HCT116 (cell line): ENCODE measurements around the gene LRCH3. TPM values are rescaled to one million over a fixed set of nuclear protein-coding genes. Genes with fewer than 3 reads are reported as not detected.

Experiments
- ATAC-seq: fragments of 200-7000 bp; cut with Tn5 transposase; 2 replicates; pipeline ENCODE4 v1.9.1; 2020; ENCODE audit warnings: mild to moderate bottlenecking, moderate library complexity
- BruUV-seq: library from RNA; stranded (reverse); fragments of 400-500 nt; replicated peaks from 2 replicates; lab custom pipeline; 2021; lab: Mats Ljungman, UMichigan
- CTCF ChIA-PET: fragments of 300-600 bp; sonication (Branson Sonifier 250); formaldehyde crosslinking; loops from one replicate; lab custom pipeline; 2021; ENCODE audit warnings: antibody characterized with exemption; lab: Charles Lee
- POLR2A ChIA-PET: fragments of 300-600, 350-600 bp; sonication (Branson Sonifier 250); formaldehyde crosslinking; loops from one replicate; lab custom pipeline; 2021; ENCODE audit warnings: antibody characterized with exemption; lab: Charles Lee
- RAD21 ChIA-PET, 2 experiments: fragments of 300-600 bp; sonication (Branson Sonifier 250); formaldehyde crosslinking; loops; one replicate each; lab custom pipeline; 2023; ENCODE audit warnings: low total read pairs in 2 of 2; ENCODE audit not compliant: uncharacterized antibody in 2 of 2, unreplicated experiment in 2 of 2, low non-redundant PET in 1 of 2; lab: Charles Lee
- DNase-seq: peaks from one replicate; pipeline ENCODE4 v3.0.0-alpha.2; 2010; ENCODE audit warnings: low read depth, low spot score
- H2AFZ ChIP-seq: fragments of 200-600 bp; shearing (Covaris generic), sonication (generic); 2 replicates; pipeline ENCODE4 v1.6.1; 2017; ENCODE audit warnings: low read depth, mixed run types, mixed read lengths, antibody characterized with exemption, low read length; ENCODE audit not compliant: poor library complexity, severe bottlenecking
- H3K27ac ChIP-seq: 2 replicates; pipeline ENCODE4 v1.5.1; 2012; ENCODE audit warnings: low read depth, low read length
- H3K27me3 ChIP-seq: fragments of 200-600 bp; sonication (generic); 2 replicates; pipeline ENCODE4 v1.6.1; 2016; ENCODE audit warnings: mixed run types, low read length, mixed read lengths; ENCODE audit not compliant: insufficient read depth
- H3K36me3 ChIP-seq, 2 experiments: fragments of 200-500 bp in 1 of 2; fragments of 200-600 bp in 1 of 2; sonication (Bioruptor generic) in 1 of 2; sonication (generic) in 1 of 2; 2 replicates each; pipeline versions ENCODE4 v1.5.1 to v1.6.1; 2014 to 2016; ENCODE audit warnings: low read length in 2 of 2, inconsistent platforms in 1 of 2, mixed read lengths in 1 of 2, mixed run types in 1 of 2; ENCODE audit not compliant: insufficient read depth in 2 of 2, control insufficient read depth in 1 of 2
- H3K4me1 ChIP-seq, 2 experiments: fragments of 200-600 bp in 1 of 2; sonication (generic) in 1 of 2; 2 replicates each; pipeline versions ENCODE4 v1.5.1 to v1.6.1; 2012 to 2017; ENCODE audit warnings: low read length in 2 of 2, inconsistent platforms in 1 of 2, mild to moderate bottlenecking in 1 of 2, mixed read lengths in 1 of 2, mixed run types in 1 of 2, moderate library complexity in 1 of 2; ENCODE audit not compliant: insufficient read depth in 2 of 2, control insufficient read depth in 1 of 2
- H3K4me2 ChIP-seq: fragments of 200-600 bp; sonication (generic); 2 replicates; pipeline ENCODE4 v1.6.1; 2017; ENCODE audit warnings: mixed run types, low read length, mixed read lengths
- H3K4me3 ChIP-seq, 2 experiments: fragments of 200-600 bp in 1 of 2; sonication (generic) in 1 of 2; replicated peaks in 1 of 2; 2 replicates each; pipeline ENCODE4 v1.5.1; 2011 to 2016; ENCODE audit warnings: low read length in 2 of 2, control low read depth in 1 of 2, low read depth in 1 of 2, mild to moderate bottlenecking in 1 of 2, mixed read lengths in 1 of 2, mixed run types in 1 of 2
- H3K79me2 ChIP-seq: fragments of 200-600 bp; sonication (generic); 2 replicates; pipeline ENCODE4 v1.6.1; 2017; ENCODE audit warnings: mild to moderate bottlenecking, mixed run types, low read length, moderate library complexity, mixed read lengths; ENCODE audit not compliant: insufficient read depth
- H3K9ac ChIP-seq: fragments of 200-600 bp; sonication (generic); 2 replicates; pipeline ENCODE4 v1.6.1; 2016; ENCODE audit warnings: low read length, mixed read lengths
- H3K9me2 ChIP-seq: fragments of 200-600 bp; sonication (generic), shearing (Covaris generic); 2 replicates; pipeline ENCODE4 v1.6.1; 2017; ENCODE audit warnings: mixed run types, mild to moderate bottlenecking, moderate library complexity; ENCODE audit not compliant: insufficient read depth
- H3K9me3 ChIP-seq, 2 experiments: fragments of 200-500 bp in 1 of 2; fragments of 200-600 bp in 1 of 2; sonication (Bioruptor generic) in 1 of 2; sonication (generic) in 1 of 2; 2 replicates each; pipeline ENCODE4 v1.6.1; 2014 to 2017; ENCODE audit warnings: low read length in 2 of 2, mixed read lengths in 2 of 2, inconsistent platforms in 1 of 2, low read depth in 1 of 2, mild to moderate bottlenecking in 1 of 2, mixed run types in 1 of 2, moderate library complexity in 1 of 2; ENCODE audit not compliant: control insufficient read depth in 1 of 2, insufficient read depth in 1 of 2
- H4K20me1 ChIP-seq: fragments of 200-600 bp; sonication (generic), shearing (Covaris generic); 2 replicates; pipeline ENCODE4 v1.6.1; 2017; ENCODE audit warnings: mixed run types, mild to moderate bottlenecking, moderate library complexity; ENCODE audit not compliant: insufficient read depth
- CBX3 ChIP-seq: IDR thresholded peaks from 2 replicates; pipeline ENCODE4 v1.6.1; 2012; ENCODE audit warnings: low read depth
- CEBPB ChIP-seq: IDR thresholded peaks from 2 replicates; pipeline ENCODE4 v1.6.1; 2012; ENCODE audit warnings: low read depth
- EZH2 ChIP-seq: fragments of 200-600 bp; sonication (generic); IDR thresholded peaks from 2 replicates; pipeline ENCODE4 v1.6.1; 2017; ENCODE audit warnings: antibody characterized with exemption, mixed run types
- EZH2phosphoT487 ChIP-seq: fragments of 200-600 bp; IDR thresholded peaks from 2 replicates; pipeline ENCODE4 v1.6.1; 2018; ENCODE audit warnings: antibody characterized with exemption, borderline replicate concordance
- POLR2AphosphoS5 ChIP-seq: IDR thresholded peaks from 2 replicates; pipeline ENCODE4 v1.6.1; 2011; ENCODE audit warnings: mild to moderate bottlenecking, low read depth, low read length, moderate library complexity
- intact Hi-C: fragments of 100-400 bp; cut with micrococcal nuclease; formaldehyde crosslinking; loops from 2 replicates; pipeline ENCODE4 v1.10.0; 2022
- total RNA-seq: library from RNA; stranded (reverse); gene quantifications from one replicate; pipeline ENCODE4 v1.2.1, GENCODE V29; 2021; ENCODE audit not compliant: unreplicated experiment
- TF ChIP-seq, protein P1 (sequence below), 3 experiments: fragments of 200-600 bp in 1 of 3; sonication (generic) in 1 of 3; IDR thresholded peaks in 2 of 3; conservative IDR thresholded peaks in 1 of 3; 2 replicates each; pipeline ENCODE4 v1.5.1; 2012 to 2017; ENCODE audit warnings: low read depth in 2 of 3, low read length in 2 of 3, antibody characterized with exemption in 1 of 3, borderline replicate concordance in 1 of 3, control low read depth in 1 of 3, mild to moderate bottlenecking in 1 of 3, mixed read lengths in 1 of 3, mixed run types in 1 of 3, moderate library complexity in 1 of 3; ENCODE audit not compliant: insufficient read depth in 1 of 3
- TF ChIP-seq, protein P2 (sequence below): IDR thresholded peaks from 2 replicates; pipeline ENCODE4 v1.6.1; 2012
- TF ChIP-seq, protein P3 (sequence below): IDR thresholded peaks from 2 replicates; pipeline ENCODE4 v1.6.1; 2012

The LRCH3 gene
- total RNA-seq, 1 experiment from 2014 or later: 38.1 TPM

DNA sequence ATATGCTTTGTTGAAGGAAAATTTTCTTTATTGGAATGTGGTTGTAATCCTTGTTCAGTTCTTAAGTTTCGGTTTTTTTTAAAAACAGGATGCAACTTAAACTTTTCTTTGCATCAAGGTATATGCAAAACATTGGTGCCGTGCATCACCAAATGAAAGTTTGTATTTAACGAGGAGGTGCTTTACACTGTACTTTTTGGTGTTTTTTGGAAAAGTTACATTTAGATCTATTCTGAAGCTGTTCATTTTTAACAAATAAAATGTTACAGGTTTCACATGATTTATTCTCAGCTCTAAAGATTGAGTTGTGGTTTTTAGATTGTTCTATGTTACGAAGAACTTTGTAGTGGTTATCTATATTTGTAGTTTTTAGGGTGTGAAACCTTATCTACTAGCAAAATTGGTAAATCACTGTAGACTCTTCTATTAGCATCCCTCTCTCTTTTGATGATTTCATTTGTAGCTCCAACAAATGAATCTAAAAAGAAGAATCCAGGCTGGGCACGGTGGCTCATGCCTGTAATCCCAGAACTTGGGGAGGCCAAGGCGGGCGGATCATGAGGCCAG is 7.0 kb upstream of the LRCH3 start:
- CTCF ChIA-PET: no interaction called here

DNA sequence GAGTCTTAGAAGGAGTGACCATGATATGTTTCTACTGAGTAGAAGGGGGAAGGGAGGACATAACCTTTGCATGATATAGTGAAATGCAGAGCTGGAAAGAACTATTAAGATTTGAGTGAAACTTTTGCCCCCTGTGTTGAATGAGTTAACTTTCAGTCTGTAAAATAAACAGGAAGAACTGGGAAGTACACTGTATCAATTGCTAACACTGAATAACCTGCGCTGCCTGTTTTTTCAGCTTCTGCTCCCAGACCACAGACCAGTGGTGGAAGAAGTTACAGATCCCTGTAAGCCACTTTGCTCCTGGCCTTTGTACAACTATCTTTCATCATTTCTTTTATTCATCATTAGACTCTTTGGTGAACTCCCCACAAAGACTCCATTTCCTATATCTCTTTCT is 3.6 kb upstream of the LRCH3 start:
- Histone ChIP-seq H3K4me3 (no peak overlapping the region), H3K4me1 (peaks cover 0 to 15% of the 10 kb centered on the region in 2 experiments; a peak in 1 of 4 replicates), H3K79me2 (peaks cover 9% of the 10 kb centered on the region), H3K9ac (no peak overlapping the region), H3K27ac (no peak overlapping the region), H4K20me1 (no peaks in the 10 kb centered on the region), H3K4me2 (no peak overlapping the region), H3K9me3 (no peaks in the 10 kb centered on the region), H3K9me2 (no peaks in the 10 kb centered on the region), H2AFZ (no peak overlapping the region), H3K36me3 (peaks cover under 1 to 6% of the 10 kb centered on the region in 2 experiments; a peak in 2 of 4 replicates), H3K27me3 (no peaks in the 10 kb centered on the region)
- BruUV-seq: no TSS peak
- no peak for DNase-seq
- intact Hi-C loops: no loop called here
- RAD21 ChIA-PET: no interaction called here
- CTCF ChIA-PET: no interaction called here
- TF ChIP-seq EZH2 (no peak), CBX3 (no peak), EZH2phosphoT487 (no peak)
- TF ChIP-seq, protein P1, sequence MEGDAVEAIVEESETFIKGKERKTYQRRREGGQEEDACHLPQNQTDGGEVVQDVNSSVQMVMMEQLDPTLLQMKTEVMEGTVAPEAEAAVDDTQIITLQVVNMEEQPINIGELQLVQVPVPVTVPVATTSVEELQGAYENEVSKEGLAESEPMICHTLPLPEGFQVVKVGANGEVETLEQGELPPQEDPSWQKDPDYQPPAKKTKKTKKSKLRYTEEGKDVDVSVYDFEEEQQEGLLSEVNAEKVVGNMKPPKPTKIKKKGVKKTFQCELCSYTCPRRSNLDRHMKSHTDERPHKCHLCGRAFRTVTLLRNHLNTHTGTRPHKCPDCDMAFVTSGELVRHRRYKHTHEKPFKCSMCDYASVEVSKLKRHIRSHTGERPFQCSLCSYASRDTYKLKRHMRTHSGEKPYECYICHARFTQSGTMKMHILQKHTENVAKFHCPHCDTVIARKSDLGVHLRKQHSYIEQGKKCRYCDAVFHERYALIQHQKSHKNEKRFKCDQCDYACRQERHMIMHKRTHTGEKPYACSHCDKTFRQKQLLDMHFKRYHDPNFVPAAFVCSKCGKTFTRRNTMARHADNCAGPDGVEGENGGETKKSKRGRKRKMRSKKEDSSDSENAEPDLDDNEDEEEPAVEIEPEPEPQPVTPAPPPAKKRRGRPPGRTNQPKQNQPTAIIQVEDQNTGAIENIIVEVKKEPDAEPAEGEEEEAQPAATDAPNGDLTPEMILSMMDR (IDR thresholded peaks at IDR 0.05 in 2 of 3, conservative IDR thresholded peaks at IDR 0.05 in 1 of 3; ENCODE audit: borderline replicate concordance in 1 of 3, insufficient read depth in 1 of 3, low read depth in 2 of 3, low read length in 2 of 3): no peak
- TF ChIP-seq, protein P2, sequence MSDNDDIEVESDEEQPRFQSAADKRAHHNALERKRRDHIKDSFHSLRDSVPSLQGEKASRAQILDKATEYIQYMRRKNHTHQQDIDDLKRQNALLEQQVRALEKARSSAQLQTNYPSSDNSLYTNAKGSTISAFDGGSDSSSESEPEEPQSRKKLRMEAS: no peak
- POLR2A ChIA-PET: no interaction called here
- ATAC-seq: no peak

More for the DNA sequence above, 7.0 kb upstream of the LRCH3 start:
- no peak for ATAC-seq
- Histone ChIP-seq H3K79me2 (no peaks in the 10 kb centered on the region), H2AFZ (no peak overlapping the region), H4K20me1 (no peaks in the 10 kb centered on the region), H3K4me3 (no peak overlapping the region), H3K9me3 (no peaks in the 10 kb centered on the region), H3K36me3 (peaks cover 9 to 15% of the 10 kb centered on the region in 2 experiments; a peak in 3 of 4 replicates)
- BruUV-seq: no TSS peak
- RAD21 ChIA-PET: no interaction called here
- TF ChIP-seq POLR2AphosphoS5: no peak
- no peak for TF ChIP-seq CEBPB
- TF ChIP-seq, protein P3, sequence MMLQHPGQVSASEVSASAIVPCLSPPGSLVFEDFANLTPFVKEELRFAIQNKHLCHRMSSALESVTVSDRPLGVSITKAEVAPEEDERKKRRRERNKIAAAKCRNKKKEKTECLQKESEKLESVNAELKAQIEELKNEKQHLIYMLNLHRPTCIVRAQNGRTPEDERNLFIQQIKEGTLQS: no peak
- no peak for TF ChIP-seq EZH2
- TF ChIP-seq, all 23 proteins: peak for 0
- intact Hi-C loops: no loop called here
- Histone ChIP-seq H3K4me2 (no peak overlapping the region), H3K4me1 (no peaks in the 10 kb centered on the region), H3K27ac (no peak overlapping the region), H3K9me2 (no peaks in the 10 kb centered on the region), H3K9ac (no peak overlapping the region), H3K27me3 (no peaks in the 10 kb centered on the region)
- DNase-seq: no peak
- POLR2A ChIA-PET: no interaction called here
